C1 segment of cervical spinal cord (tissue), 14 donors: ENCODE data around the gene ZC2HC1B.
A peak's percentile ranks its signal among the peaks of the same experiment; 100 is the strongest.
"Not testable (repeated sequence)": the region's sequence is repeated elsewhere in the genome, so short reads cannot be mapped to it uniquely, and the experiment has no call there.

Experiments
- DNase-seq, 14 donors: peaks; one replicate each; lab custom pipeline; 2025; lab: John Stamatoyannopoulos, UW

The ZC2HC1B gene, protein sequence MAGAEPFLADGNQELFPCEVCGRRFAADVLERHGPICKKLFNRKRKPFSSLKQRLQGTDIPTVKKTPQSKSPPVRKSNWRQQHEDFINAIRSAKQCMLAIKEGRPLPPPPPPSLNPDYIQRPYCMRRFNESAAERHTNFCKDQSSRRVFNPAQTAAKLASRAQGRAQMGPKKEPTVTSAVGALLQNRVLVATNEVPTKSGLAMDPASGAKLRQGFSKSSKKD

DNA sequence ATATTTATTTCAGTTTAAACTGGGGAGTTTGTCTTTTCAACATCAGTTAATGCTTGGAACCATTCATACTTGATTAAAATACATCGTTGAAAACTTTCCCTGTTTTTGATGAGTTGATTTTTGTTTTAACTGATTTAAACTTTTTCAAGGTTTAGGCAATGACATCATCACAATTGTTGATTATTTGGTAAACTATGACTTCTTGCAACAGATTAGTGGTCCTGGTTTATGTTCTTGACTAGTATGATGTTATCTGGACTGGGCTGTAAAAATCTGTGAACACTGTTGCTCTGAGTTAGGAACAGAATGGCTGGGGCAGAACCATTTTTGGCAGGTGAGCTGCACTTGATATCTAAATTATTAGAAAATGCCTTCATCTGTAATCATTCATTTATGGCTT, at the start of gene ZC2HC1B:
TSS of gene ZC2HC1B (plus strand) at position 241 of the 400 bp plus-strand sequence. CDS start at position 307, 66 bp downstream.
- no peak for DNase-seq

DNA sequence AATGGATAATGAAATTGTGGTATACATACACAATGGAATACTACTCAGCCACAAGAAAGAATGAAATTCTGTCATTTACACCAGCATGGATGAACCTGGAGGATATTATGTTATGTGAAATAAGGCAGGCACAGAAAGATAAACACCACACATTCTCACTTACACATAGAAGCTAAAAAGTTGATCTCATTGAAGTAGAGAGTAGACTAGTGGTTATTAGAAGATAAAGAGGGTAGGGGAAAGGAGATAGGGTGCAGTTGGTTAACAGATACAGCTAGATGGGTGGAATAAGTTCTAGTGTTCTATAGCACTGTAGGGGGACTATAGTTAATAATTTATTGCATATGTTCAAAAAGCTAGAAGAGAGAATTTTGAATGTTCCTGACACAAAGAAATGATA, 46.7 kb upstream of the ZC2HC1B start:
- no peak for DNase-seq

DNA sequence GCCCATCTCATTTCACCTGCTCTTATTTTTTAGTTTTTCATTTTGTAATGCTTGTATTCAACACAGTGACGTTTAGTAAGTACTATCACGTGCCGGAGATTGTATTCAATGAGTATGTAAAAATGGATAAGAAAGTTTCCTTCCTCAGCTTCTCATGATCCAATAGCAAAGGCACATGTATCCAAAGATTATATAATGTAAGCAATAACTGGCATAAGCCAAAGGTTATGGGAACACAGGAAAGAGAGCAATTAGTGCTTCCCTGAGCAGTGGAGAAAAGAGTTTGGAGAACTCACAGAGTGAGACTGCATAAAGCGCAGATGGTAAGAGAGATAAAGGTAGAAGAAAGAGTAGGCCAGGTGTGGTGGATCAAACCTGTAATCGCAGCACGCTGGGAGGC, 42.9 kb upstream of the ZC2HC1B start:
- DNase-seq: no peak

DNA sequence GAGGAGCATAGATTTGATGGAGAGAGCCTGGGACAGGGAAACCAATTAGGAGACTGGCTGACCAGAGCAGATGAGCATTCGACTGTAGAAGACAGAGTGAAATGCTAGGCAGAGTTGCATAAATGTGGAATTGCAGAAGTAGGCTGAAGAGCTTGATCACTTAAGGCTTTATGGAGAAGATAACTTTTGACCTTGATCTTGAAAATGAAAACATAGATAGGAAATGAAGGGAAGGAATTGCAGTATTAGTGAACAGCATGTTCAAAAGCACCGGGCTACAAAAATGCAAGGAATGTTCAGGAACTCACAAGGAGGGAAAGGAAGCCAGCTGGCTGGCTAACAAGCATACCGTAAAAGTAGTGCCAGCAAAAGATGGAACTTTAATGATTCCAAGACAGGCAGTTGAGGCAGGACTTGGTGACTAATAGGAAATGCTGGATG, 41.7 kb upstream of the ZC2HC1B start:
- DNase-seq: no peak

DNA sequence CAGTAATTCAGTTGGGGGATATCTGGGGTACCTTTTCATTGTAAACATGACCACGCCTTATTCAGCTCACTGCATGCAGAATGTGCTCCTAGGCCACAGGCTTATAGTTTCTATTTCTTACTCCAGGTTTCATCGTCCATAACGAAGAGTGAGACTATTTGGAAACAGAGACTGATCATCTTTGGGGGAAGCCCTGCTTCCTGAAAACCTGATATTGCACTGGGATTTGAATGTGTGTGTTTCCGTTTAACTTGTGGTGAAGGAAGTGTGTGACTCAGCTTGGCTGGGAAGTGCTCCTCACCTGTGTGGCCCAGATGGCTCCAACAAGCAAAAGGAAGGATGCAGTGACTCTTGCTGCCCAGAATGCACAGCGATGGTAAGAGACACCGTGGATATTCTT, 40.7 kb upstream of the ZC2HC1B start:
- no peak for DNase-seq

DNA sequence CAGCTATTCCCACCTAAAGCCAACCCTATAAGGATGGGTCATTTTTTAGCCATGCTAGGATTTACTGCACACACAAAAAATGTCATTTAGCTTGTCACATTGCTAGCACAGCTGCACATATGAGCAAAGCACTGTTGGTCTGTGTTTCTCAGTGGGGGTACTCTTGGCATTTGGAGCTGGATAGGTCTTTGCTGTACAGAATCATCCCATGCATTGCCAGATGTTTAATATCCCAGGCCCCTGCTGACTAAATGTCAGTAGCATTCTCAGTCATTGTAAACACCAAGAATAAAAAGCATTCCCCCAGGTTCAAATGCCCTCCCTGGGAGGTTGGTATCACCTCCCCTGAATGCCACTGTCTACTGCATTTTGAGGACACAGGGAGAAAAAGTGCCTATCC, 35.7 kb upstream of the ZC2HC1B start:
- no peak for DNase-seq

DNA sequence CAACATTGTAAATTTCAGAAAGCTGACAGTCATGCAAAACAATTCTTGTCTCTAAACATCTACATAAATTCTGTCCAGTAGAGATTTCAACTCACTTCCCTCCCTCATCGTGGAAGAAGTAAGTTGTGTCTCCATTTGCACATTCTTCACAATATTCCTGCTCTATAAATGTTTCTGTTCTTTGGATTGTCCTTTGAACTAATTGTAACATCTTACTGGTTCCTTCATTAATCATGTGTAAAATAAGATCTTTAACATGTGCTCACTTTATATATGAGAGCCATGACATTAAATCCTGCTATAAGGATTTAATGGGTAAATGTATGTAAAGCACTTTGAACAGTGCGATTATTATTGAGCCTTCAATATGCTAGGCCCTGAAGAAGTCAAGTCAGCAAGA, 28.1 kb upstream of the ZC2HC1B start:
- DNase-seq: no peak

DNA sequence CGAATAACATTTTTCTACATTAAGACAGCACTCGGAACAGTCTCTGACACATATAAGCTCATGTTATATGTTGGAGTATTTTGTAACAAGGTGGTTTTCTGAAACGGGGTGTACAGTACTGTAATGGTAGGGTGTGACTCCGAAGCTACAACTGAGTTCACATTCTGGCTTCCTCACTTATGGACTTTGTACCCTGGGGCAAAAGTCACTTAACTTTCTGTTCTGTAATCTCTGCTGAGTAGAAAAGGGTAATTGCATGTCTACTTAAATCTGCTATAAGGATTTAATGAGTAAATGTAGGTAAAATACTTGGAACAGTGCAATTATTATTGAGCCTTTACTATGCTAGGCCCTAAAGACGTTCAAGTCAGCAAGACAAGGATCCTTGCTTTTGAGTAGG, 25.9 kb upstream of the ZC2HC1B start:
- DNase-seq: no peak

DNA sequence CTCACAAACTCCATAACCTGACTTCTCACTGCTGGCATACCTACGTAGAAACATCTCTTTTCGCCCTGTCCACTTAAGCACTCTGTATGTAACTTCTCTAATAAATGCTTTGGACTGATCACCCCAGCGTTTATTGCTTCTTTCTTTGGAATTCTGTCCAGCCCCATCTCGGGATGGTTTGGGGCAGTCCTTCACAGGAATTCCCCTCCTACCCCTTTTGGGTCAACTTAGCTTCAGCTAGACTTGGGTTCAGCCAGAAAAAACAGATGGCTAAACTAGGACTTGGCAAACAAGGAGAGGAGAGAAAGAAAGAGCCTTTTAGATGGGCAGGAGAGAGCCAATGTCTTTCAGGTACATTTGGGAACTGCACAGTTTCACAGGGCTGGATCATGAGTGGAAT, 25.1 kb upstream of the ZC2HC1B start:
- no peak for DNase-seq

DNA sequence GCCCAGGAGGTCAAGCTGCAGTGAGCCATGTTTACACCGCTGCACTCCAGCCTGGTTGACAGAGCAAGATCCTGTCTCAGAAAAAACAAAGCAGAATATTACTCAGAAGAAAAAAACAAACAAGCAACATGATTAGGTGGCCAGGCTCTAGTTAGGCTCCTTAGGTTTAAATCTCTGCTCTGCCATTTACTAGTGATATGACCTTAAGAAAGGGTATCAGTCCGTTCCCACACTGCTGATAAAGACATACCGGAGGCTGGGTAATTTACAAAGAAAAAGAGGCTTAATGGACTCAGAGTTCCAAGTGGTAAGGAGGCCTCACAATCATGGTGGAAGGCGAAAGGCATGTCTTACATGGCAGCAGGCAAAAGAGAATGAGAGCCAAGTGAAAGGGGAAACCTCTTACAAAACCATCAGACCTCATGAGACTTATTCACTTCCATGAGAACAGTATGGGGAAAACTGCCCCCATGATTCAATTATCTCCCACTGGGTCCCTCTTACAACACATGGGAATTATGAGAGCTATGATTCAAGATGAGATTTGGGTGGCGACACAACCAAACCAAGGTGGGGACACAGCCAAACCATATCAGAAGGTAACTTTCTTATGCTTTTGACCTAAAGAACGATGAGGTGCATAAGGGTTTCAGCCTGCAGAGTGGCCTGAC, 23.5 kb upstream of the ZC2HC1B start:
- DNase-seq: no peak

DNA sequence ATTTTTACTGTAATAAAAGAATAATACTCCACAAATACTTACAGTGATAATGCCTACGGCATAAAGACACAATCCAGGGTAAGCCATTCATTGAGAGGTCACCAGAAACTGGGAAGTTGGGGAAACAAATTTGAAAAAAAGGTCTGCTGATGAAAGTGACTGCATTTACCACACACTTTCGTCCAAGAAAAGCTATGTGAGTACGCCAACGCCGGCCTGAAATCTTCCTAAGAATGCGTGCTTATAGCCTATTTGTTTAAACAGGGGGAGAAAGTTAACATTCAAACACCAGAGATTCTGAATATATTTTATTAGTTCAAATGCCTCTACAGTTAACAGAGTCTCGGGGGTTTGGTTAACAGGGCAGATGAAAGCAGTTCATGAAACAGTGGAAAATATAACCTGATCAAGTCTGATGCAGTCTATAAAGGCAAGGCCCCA, 21.8 kb upstream of the ZC2HC1B start:
- peak in 2 of 14 donors; percentile 23 to 59 for DNase-seq

DNA sequence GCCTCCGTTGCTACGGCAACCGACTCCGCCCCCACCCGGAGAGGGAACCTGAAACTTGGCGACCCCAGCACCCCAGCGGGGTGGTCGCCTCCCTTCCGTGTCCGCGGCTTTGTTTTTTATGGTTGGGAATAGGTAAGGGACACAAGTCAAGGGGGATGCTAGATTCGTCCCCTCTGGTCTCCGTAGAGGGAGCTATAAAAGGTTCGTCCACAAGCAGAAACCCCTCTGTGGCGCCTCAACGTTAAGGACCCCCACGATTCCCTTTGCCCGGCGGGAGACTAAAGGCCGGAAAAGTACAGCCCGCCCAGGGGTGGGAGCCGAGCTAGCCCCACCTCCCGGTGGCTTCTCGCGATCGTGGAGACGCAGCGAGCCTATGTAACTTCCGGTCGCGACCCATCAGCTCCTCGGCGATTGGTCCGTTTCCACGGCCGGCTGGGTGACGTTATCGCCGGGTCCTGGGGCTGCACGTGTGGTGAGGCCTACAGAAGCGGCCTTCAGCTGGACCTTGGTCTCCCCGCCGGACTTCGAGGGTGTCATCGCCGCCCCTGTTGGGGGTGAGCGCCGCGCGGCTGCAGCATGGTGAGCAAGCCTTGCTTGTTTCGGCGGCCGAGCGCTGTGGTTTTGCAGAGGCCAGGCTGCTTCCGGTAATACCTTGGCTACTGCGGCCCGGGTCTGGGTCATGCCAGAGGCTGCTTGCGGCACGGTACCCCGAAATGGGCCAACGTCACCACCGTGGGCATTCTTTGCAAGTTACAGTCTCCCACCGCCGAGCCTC, 21.2 kb upstream of the ZC2HC1B start, which contains the start of gene LTV1:
TSS of gene LTV1 (plus strand) at position 437 of the 775 bp plus-strand sequence. CDS start at position 577, 140 bp downstream.
- peak; percentile 82 to 97 (median 92) for DNase-seq

DNA sequence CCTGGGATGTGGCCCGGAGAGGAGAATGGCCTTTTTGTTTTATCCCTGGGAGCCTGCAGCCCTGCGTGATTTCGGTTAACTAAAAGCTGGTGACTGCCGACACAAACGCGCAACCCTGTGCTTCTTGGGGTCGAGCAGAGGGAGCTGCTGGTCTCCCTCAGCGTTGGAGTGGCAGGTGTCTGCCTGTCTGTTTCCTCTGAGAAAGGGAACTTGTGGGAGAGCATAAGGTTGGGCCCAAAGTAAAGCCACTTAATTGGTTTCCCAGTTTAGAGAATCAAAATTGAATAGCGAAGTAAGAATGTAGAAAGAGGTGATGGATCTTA, 20.6 kb upstream of the ZC2HC1B start:
- DNase-seq: no peak

DNA sequence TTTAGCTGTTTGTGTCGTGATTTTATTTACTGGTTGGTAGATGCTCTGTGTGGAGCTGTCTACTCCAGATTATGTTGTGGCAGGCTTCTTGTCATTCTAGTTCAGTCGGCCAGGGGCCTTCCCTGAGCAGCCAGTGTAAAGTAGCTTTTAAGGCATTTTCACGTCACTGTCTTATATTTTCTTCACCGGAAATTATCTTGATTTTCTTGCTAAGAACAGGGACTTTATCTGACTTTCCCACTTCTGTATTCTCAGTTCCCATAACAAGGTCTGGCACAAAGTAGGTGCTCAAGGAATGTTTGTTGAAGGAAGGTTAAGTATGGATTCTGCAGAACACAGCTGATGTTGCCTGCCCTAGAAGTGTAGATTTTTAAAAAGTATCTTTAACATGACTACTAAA, 20.3 kb upstream of the ZC2HC1B start:
- DNase-seq: no peak

DNA sequence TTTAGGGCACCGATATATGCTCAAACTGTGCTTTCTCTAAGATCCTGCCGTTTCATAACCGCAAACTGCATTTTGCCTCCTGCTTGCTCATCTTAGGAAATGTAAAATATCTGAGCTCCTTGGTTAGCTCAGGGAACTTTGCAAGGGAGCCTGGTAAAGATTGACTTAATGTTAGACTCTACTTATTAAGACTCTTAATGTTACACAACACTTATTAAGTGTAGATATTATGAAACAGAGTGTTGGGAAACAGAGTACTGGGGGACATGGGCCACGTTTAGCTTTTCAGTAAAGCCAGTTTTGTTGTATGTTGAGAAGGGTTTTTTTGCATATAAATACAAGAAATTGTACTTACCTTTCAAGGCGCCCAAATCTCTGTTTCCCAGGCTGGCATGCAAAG, 19.2 kb upstream of the ZC2HC1B start:
- no peak for DNase-seq

DNA sequence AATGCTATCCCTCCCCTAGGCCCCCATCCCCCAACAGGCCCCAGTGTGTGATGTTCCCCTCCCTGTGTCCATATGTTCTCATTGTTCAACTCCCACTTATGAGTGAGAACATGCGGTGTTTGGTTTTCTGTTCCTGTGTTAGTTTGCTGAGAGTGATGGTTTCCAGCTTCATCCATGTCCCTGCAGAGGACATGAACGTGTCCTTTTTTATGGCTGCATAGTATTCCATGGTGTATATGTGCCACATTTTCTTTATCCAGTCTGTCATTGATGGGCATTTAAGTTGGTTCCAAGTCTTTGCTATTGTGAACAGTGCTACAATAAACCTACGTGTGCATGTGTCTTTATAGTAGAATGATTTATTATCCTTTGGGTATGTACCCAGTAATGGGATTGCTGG, 12.6 kb upstream of the ZC2HC1B start:
- not testable (repeated sequence) for DNase-seq

DNA sequence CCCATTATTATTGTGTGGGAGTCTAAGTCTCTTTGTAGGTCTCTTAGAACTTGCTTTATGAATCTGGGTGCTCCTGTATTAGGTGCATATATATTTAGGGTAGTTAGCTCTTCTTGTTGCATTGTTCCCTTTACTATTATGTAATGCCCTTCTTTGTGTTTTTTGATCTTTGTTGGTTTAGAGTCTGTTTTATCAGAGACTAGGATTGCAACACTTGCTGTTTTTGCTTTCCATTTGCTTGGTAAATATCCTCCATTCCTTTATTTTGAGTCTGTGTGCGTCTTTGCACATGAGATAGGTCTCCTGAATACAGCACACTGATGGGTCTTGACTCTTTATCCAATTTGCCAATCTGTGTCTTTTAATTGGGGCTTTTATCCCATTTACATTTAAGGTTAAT, 9.2 kb upstream of the ZC2HC1B start:
- DNase-seq: not testable (repeated sequence)

DNA sequence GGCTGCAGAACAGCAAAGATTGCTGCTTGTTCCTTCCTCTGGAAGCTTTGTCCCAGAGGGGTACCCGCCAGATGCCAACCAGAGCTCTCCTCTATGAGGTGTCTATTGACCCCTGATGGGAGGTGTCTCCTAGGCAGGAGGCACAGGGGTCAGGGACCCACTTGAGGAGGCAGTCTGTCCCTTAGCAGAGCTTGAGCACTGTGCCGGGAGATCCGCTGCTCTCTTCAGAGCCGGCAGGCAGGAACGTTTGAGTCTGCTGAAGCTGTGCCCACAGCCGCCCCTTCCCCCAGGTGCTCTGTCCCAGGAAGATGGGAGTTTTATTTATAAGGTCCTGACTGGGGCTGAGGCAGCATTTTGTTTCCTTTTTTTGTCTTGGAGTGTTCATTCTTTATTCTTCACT, 7.5 kb upstream of the ZC2HC1B start:
- DNase-seq: not testable (repeated sequence)

DNA sequence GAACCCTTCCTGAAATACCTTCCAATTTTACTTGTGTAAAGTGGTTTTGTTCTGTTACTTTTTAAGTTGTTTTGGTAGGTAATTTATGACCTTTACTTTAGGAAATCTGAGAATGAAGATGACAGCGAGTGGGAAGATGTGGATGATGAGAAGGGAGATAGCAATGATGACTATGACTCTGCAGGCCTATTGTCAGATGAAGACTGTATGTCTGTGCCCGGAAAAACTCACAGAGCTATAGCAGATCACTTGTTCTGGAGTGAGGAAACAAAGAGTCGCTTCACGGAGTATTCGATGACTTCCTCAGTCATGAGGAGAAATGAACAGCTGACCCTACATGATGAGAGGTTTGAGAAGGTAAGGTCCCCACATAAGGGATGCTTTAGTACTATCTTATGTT, 6.6 kb upstream of the ZC2HC1B start:
- no peak for DNase-seq

DNA sequence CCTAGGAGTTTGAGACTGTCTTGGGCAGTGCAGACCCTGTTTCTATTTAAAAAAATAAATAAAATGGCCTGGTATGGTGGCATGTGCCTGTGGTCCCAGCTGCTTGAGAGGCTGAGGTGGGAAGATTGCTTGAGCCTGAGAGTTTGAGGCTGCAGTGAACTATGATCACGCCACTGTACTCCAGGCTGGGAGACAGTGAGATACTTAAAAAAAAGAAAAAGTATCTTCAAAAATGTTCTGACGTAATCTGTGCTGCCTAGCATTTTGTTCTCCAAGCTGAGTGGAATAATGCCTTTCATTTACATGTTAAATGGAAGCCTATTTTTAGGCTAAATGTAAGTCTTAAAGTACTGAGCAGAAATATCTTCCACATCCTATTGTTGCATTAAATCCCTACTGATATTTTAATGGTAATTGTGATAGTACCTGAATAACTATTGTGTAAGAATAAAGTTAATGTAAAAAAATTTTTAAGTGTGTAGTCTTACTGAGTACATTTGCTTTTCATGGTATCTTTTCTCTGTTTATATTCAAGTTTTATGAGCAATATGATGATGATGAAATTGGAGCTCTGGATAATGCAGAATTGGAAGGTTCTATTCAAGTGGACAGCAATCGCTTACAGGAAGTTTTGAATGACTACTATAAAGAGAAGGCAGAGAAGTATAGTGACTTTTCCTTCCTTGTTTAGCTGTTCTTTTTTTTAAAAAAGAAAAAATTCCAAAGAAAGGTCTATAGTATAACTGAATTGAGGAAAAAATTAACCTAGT, 4.2 kb upstream of the ZC2HC1B start:
- no peak for DNase-seq

DNA sequence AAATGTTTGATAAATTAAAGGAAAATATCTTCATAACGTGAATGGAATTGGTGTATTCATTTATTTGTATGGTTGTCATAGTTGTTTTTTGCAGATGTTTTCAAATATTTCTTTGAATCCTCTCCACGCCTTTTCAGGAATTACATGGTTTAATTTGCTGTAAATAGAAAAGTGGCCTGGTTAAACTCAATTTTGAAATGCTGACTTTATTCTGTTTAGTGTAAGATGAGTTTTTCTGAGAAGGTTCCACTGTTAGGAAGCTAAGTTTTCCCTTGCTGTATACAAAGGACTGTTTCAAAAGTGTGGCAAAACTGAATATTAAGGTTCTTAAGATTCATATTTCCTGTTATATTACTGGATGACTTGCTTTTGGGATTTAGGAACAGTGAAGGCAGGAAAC, 503 bp upstream of the ZC2HC1B start:
- DNase-seq: no peak

DNA sequence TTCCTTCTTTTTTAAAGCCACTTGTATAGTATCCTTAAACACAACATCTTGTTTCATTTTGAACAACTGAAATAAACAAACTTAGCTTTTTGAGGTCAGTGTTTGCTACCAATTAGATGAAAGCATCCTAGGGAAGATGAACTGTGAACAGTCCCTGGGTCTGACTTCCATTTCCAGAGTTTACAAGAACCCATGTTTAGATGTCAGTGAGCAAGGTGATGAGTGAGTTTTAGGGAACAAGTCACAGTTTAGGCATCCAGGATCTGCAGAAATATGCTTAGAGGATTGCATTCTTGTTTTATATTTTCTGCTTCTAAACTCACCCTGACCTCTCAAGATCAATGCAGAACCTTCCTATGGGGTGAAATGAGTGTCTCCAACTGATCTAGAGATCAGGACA, 3.0 kb downstream of the ZC2HC1B start:
- DNase-seq: no peak
